Endodermal cell (in vitro differentiated cells): Measurements from ENCODE around the gene SYT1. TPM values are rescaled to one million over a fixed set of nuclear protein-coding genes. Genes with fewer than 3 reads are reported as not detected.

Source experiments
- DNase-seq: peaks from one replicate; pipeline ENCODE4 v3.0.0-alpha.2; 2017
- H3K27ac ChIP-seq: 2 replicates; pipeline ENCODE4 v1.5.1; 2013; ENCODE audit warnings: mild to moderate bottlenecking, low read depth, low read length, moderate library complexity
- H3K27me3 ChIP-seq: 2 replicates; pipeline ENCODE4 v1.6.1; 2013; ENCODE audit warnings: mild to moderate bottlenecking, low read length, moderate library complexity; ENCODE audit not compliant: insufficient read depth, control insufficient read depth, poor library complexity, severe bottlenecking
- H3K36me3 ChIP-seq: 2 replicates; pipeline ENCODE4 v1.7.0; 2013; ENCODE audit warnings: mild to moderate bottlenecking, low read length, moderate library complexity; ENCODE audit not compliant: control insufficient read depth, insufficient read depth
- H3K4me1 ChIP-seq: one replicate; pipeline ENCODE4 v1.7.0; 2013; ENCODE audit warnings: low read length; ENCODE audit not compliant: control insufficient read depth, insufficient read depth
- H3K4me3 ChIP-seq: 2 replicates; pipeline ENCODE4 v1.5.1; 2013; ENCODE audit warnings: mild to moderate bottlenecking, low read length, moderate library complexity
- H3K9ac ChIP-seq: 2 replicates; pipeline ENCODE4 v1.6.1; 2013; ENCODE audit warnings: mild to moderate bottlenecking, low read length, moderate library complexity; ENCODE audit not compliant: poor library complexity, severe bottlenecking; ENCODE audit errors: extremely low read depth
- H3K9me3 ChIP-seq: 2 replicates; pipeline ENCODE4 v1.6.1; 2013; ENCODE audit warnings: mild to moderate bottlenecking, low read length, moderate library complexity; ENCODE audit not compliant: control insufficient read depth
- H3K27ac Mint-ChIP-seq: 2 replicates; pipeline ENCODE4 v1.8.0; 2020; ENCODE audit warnings: mixed read lengths
- H3K27me3 Mint-ChIP-seq: 2 replicates; pipeline ENCODE4 v1.8.0; 2021; ENCODE audit warnings: mild to moderate bottlenecking, mixed read lengths; ENCODE audit not compliant: insufficient read depth
- H3K36me3 Mint-ChIP-seq: 2 replicates; pipeline ENCODE4 v1.8.0; 2020; ENCODE audit warnings: low read depth, mixed read lengths
- H3K4me1 Mint-ChIP-seq: 2 replicates; pipeline ENCODE4 v1.8.0; 2020; ENCODE audit warnings: mixed read lengths
- H3K4me3 Mint-ChIP-seq: 2 replicates; pipeline ENCODE4 v1.8.0; 2020; ENCODE audit warnings: mild to moderate bottlenecking, moderate library complexity, mixed read lengths
- H3K9me3 Mint-ChIP-seq: 2 replicates; pipeline ENCODE4 v1.8.0; 2020; ENCODE audit warnings: mild to moderate bottlenecking, mixed read lengths
- CTCF ChIP-seq: fragments of 200-600 bp; sonication (generic); conservative IDR thresholded peaks from 2 replicates; pipeline ENCODE4 v1.5.0; 2021; ENCODE audit warnings: antibody characterized with exemption, mild to moderate bottlenecking
- WGBS, 2 experiments: methylation state at CpG; one replicate each; pipeline versions ENCODE4 v1.1.5 to v1.1.7; 2013; ENCODE audit warnings: missing lambda C conversion rate in 2 of 2, mixed read lengths in 1 of 2; ENCODE audit not compliant: insufficient coverage in 1 of 2, insufficient read length in 1 of 2; 5-methylcytosine and 5-hydroxymethylcytosine counted together
- total RNA-seq, 2 donors: library from RNA; stranded (reverse); fragmentation: NEBNext Ultra II Directional in 1 of 2; extraction: Animal tissue kit (Norgen Biotek cat#: 25700) in 1 of 2; gene quantifications; 2 replicates in 1 of 2; 3 replicates in 1 of 2; pipeline ENCODE4 v1.2.1, GENCODE V29; 2021

SYT1 gene
- total RNA-seq, 2 donors from 2014 or later, result 6.8 to 10.7 TPM

GRCh38 chr12:79121486-79121885 lies 256.9 kb downstream of the SYT1 start:
- H3K36me3 ChIP-seq, result no peaks in the 10 kb centered on the region
- peak; percentile 76 for TF ChIP-seq CTCF
- Mint-ChIP-seq H3K36me3 (no peaks in the 10 kb centered on the region), H3K27ac (no peak overlapping the region), H3K9me3 (no peaks in the 10 kb centered on the region), H3K4me1 (peaks cover 3% of the 10 kb centered on the region), H3K27me3 (no peaks in the 10 kb centered on the region), H3K4me3 (no peak overlapping the region)
- no peaks in the 10 kb centered on the region for H3K9me3 ChIP-seq
- no peaks in the 10 kb centered on the region for H3K27me3 ChIP-seq
- 86 to 100% methylated on average over 1 to 3 of the region's 3 CpGs for WGBS, 2 experiments
- H3K4me1 ChIP-seq, result no peaks in the 10 kb centered on the region
- H3K27ac ChIP-seq, result no peak overlapping the region
- no peak overlapping the region for H3K4me3 ChIP-seq
- peak; percentile 70 for DNase-seq
- H3K9ac ChIP-seq, result no peak overlapping the region

- Mint-ChIP-seq H3K9me3 (no peaks in the 10 kb centered on the region), H3K27ac (no peak overlapping the region), H3K4me1 (peaks cover under 1% of the 10 kb centered on the region), H3K36me3 (no peaks in the 10 kb centered on the region), H3K4me3 (no peak overlapping the region), H3K27me3 (no peaks in the 10 kb centered on the region)
- Histone ChIP-seq H3K36me3 (no peaks in the 10 kb centered on the region), H3K4me1 (no peaks in the 10 kb centered on the region), H3K9me3 (no peaks in the 10 kb centered on the region), H3K27ac (no peak overlapping the region), H3K27me3 (no peaks in the 10 kb centered on the region), H3K9ac (no peak overlapping the region), H3K4me3 (no peak overlapping the region)
- no peak for DNase-seq
- 100% methylated on average over 1 of the region's 5 CpGs; no CpG with 5 or more reads in 1 of the 2 experiments for WGBS, 2 experiments
- TF ChIP-seq CTCF, result no peak
Measured at GRCh38 chr12:79124385-79124784, 259.8 kb downstream of the SYT1 start.

- Histone ChIP-seq H3K4me3 (no peak overlapping the region), H3K9me3 (no peaks in the 10 kb centered on the region), H3K36me3 (no peaks in the 10 kb centered on the region), H3K27me3 (no peaks in the 10 kb centered on the region), H3K27ac (no peak overlapping the region), H3K4me1 (no peaks in the 10 kb centered on the region), H3K9ac (no peak overlapping the region)
- DNase-seq, result no peak
- Mint-ChIP-seq H3K27me3 (no peaks in the 10 kb centered on the region), H3K4me3 (no peak overlapping the region), H3K4me1 (no peaks in the 10 kb centered on the region), H3K27ac (no peak overlapping the region), H3K9me3 (no peaks in the 10 kb centered on the region), H3K36me3 (no peaks in the 10 kb centered on the region)
- TF ChIP-seq CTCF, result no peak
- 84% methylated on average over 2 of the region's 2 CpGs; no CpG with 5 or more reads in 1 of the 2 experiments for WGBS, 2 experiments
Measured at GRCh38 chr12:79125358-79125757, 260.8 kb downstream of the SYT1 start.
